HEK293 (cell line): Measurements from ENCODE around the gene WDR35.

Experiments used
- MZF1 ChIP-seq: fragments of 450-650 bp; formaldehyde crosslinking; IDR thresholded peaks from 2 replicates; pipeline ENCODE4 v1.5.1; 2017; ENCODE audit warnings: missing biosample characterization, missing genetic modification characterization, borderline replicate concordance
- RBAK ChIP-seq: fragments of 450-650 bp; formaldehyde crosslinking; IDR thresholded peaks from 2 replicates; pipeline ENCODE4 v1.5.1; 2016; ENCODE audit warnings: missing biosample characterization, missing genetic modification characterization
- ZBTB8A ChIP-seq: fragments of 450-650 bp; formaldehyde crosslinking; IDR thresholded peaks from 2 replicates; pipeline ENCODE4 v1.5.1; 2016; ENCODE audit warnings: missing biosample characterization, missing genetic modification characterization
- ZNF138 ChIP-seq: fragments of 450-650 bp; formaldehyde crosslinking; IDR thresholded peaks from 2 replicates; pipeline ENCODE4 v1.5.1; 2016; ENCODE audit warnings: missing biosample characterization, missing genetic modification characterization, borderline replicate concordance
- ZNF175 ChIP-seq: fragments of 450-650 bp; formaldehyde crosslinking; IDR thresholded peaks from 2 replicates; pipeline ENCODE4 v1.5.1; 2016; ENCODE audit warnings: missing biosample characterization, missing genetic modification characterization
- ZNF404 ChIP-seq: fragments of 450-650 bp; formaldehyde crosslinking; IDR thresholded peaks from 2 replicates; pipeline ENCODE4 v1.5.1; 2017; ENCODE audit warnings: missing biosample characterization, missing genetic modification characterization
- ZNF416 ChIP-seq: fragments of 450-650 bp; formaldehyde crosslinking; IDR thresholded peaks from 2 replicates; pipeline ENCODE4 v1.5.1; 2016; ENCODE audit warnings: missing biosample characterization, missing genetic modification characterization
- ZNF585B ChIP-seq: fragments of 450-650 bp; formaldehyde crosslinking; IDR thresholded peaks from 2 replicates; pipeline ENCODE4 v1.5.1; 2016; ENCODE audit warnings: missing biosample characterization, missing genetic modification characterization
- ZNF654 ChIP-seq: fragments of 450-650 bp; formaldehyde crosslinking; IDR thresholded peaks from 2 replicates; pipeline ENCODE4 v1.5.1; 2016; ENCODE audit warnings: low read depth, missing biosample characterization, missing genetic modification characterization
- ZNF776 ChIP-seq: fragments of 450-650 bp; formaldehyde crosslinking; IDR thresholded peaks from 2 replicates; pipeline ENCODE4 v1.5.0; 2017; ENCODE audit warnings: missing biosample characterization, missing genetic modification characterization, borderline replicate concordance
- ZSCAN18 ChIP-seq: fragments of 450-650 bp; formaldehyde crosslinking; IDR thresholded peaks from 2 replicates; pipeline ENCODE4 v1.5.1; 2016; ENCODE audit warnings: missing biosample characterization, missing genetic modification characterization
- TF ChIP-seq, protein P1 (sequence below): fragments of 450-650 bp; formaldehyde crosslinking; IDR thresholded peaks from 2 replicates; pipeline ENCODE4 v1.5.1; 2016; ENCODE audit warnings: missing biosample characterization, missing genetic modification characterization
- TF ChIP-seq, protein P2 (sequence below): fragments of 450-650 bp; formaldehyde crosslinking; IDR thresholded peaks from 2 replicates; pipeline ENCODE4 v1.5.1; 2016; ENCODE audit warnings: missing biosample characterization, missing genetic modification characterization
- TF ChIP-seq, protein P3 (sequence below): fragments of 450-650 bp; formaldehyde crosslinking; IDR thresholded peaks from 2 replicates; pipeline ENCODE4 v1.5.1; 2016; ENCODE audit warnings: missing biosample characterization, missing genetic modification characterization, low read depth

DNA sequence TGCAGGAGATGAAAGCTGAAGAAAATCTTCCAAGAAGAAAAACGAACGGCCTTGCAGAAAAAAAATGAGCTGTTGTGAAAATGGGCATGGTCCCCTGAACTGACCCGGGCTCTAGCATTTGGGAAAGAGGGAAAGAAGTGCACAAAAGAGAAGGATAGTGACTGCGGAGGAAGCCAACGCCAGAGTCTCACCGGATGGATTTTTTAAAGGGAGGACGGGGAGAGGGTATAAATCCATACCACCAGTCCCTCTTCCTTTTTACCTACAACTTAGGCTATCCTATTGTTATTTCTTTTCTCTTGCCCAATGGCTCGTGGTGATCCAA lies 601 bp downstream of the WDR35 start:
- TF ChIP-seq ZNF138 (tag by site-specific recombination) = no peak
- TF ChIP-seq, protein P1, sequence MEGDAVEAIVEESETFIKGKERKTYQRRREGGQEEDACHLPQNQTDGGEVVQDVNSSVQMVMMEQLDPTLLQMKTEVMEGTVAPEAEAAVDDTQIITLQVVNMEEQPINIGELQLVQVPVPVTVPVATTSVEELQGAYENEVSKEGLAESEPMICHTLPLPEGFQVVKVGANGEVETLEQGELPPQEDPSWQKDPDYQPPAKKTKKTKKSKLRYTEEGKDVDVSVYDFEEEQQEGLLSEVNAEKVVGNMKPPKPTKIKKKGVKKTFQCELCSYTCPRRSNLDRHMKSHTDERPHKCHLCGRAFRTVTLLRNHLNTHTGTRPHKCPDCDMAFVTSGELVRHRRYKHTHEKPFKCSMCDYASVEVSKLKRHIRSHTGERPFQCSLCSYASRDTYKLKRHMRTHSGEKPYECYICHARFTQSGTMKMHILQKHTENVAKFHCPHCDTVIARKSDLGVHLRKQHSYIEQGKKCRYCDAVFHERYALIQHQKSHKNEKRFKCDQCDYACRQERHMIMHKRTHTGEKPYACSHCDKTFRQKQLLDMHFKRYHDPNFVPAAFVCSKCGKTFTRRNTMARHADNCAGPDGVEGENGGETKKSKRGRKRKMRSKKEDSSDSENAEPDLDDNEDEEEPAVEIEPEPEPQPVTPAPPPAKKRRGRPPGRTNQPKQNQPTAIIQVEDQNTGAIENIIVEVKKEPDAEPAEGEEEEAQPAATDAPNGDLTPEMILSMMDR (tag by site-specific recombination) = no peak
- no peak for TF ChIP-seq ZNF404 (tag by site-specific recombination)
- no peak for TF ChIP-seq ZNF585B (tag by site-specific recombination)
- no peak for TF ChIP-seq ZNF175 (tag by site-specific recombination)
- no peak for TF ChIP-seq ZNF654 (tag by site-specific recombination)
- TF ChIP-seq ZNF776 = no peak
- TF ChIP-seq ZSCAN18 (tag by site-specific recombination) = no peak
- TF ChIP-seq, protein P2, sequence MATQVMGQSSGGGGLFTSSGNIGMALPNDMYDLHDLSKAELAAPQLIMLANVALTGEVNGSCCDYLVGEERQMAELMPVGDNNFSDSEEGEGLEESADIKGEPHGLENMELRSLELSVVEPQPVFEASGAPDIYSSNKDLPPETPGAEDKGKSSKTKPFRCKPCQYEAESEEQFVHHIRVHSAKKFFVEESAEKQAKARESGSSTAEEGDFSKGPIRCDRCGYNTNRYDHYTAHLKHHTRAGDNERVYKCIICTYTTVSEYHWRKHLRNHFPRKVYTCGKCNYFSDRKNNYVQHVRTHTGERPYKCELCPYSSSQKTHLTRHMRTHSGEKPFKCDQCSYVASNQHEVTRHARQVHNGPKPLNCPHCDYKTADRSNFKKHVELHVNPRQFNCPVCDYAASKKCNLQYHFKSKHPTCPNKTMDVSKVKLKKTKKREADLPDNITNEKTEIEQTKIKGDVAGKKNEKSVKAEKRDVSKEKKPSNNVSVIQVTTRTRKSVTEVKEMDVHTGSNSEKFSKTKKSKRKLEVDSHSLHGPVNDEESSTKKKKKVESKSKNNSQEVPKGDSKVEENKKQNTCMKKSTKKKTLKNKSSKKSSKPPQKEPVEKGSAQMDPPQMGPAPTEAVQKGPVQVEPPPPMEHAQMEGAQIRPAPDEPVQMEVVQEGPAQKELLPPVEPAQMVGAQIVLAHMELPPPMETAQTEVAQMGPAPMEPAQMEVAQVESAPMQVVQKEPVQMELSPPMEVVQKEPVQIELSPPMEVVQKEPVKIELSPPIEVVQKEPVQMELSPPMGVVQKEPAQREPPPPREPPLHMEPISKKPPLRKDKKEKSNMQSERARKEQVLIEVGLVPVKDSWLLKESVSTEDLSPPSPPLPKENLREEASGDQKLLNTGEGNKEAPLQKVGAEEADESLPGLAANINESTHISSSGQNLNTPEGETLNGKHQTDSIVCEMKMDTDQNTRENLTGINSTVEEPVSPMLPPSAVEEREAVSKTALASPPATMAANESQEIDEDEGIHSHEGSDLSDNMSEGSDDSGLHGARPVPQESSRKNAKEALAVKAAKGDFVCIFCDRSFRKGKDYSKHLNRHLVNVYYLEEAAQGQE (tag by site-specific recombination) = no peak
- TF ChIP-seq ZNF416 = no peak
- TF ChIP-seq ZBTB8A (tag by site-specific recombination) = no peak
- TF ChIP-seq, protein P3, sequence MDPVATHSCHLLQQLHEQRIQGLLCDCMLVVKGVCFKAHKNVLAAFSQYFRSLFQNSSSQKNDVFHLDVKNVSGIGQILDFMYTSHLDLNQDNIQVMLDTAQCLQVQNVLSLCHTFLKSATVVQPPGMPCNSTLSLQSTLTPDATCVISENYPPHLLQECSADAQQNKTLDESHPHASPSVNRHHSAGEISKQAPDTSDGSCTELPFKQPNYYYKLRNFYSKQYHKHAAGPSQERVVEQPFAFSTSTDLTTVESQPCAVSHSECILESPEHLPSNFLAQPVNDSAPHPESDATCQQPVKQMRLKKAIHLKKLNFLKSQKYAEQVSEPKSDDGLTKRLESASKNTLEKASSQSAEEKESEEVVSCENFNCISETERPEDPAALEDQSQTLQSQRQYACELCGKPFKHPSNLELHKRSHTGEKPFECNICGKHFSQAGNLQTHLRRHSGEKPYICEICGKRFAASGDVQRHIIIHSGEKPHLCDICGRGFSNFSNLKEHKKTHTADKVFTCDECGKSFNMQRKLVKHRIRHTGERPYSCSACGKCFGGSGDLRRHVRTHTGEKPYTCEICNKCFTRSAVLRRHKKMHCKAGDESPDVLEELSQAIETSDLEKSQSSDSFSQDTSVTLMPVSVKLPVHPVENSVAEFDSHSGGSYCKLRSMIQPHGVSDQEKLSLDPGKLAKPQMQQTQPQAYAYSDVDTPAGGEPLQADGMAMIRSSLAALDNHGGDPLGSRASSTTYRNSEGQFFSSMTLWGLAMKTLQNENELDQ (tag by site-specific recombination) = no peak
- no peak for TF ChIP-seq RBAK (tag by site-specific recombination)
- TF ChIP-seq MZF1 (tag by site-specific recombination) = no peak
